GM08714 (cell line): ENCODE results near the gene GPR26.

ENCODE experiments used
- H3K4me3 ChIP-seq: fragments of 200-500 bp; sonication (Bioruptor generic); 2 replicates; pipeline ENCODE4 v1.5.1; 2014; ENCODE audit warnings: mild to moderate bottlenecking, low read length, inconsistent platforms
- ZNF274 ChIP-seq: IDR thresholded peaks from 2 replicates; pipeline ENCODE4 v1.6.1; 2012; ENCODE audit warnings: mild to moderate bottlenecking, low read depth, low read length

GPR26 gene

DNA sequence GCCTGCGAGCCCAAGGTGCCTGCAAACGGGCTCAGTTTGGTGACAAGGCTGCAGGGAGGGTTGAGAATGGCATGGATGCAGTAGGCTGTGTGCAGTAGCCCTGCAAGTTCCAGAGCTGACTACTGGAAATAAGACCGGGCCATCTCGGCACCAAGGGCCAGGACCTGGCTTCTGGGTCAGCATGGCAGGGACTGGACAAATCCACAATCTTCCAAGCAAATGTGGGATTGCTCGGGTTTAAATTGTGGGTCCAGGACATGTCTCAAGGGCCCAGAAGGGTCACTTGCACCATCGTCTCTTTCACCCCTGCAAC is 78.0 kb downstream of the GPR26 start:
- no peak for TF ChIP-seq ZNF274
- no peak overlapping the region for H3K4me3 ChIP-seq
